Inferior parietal cortex (tissue), 1 donor: ENCODE results near the gene NPAS3.

Source experiments
- DNase-seq: peaks from one replicate; pipeline ENCODE4 v3.0.0-alpha.2; 2016; ENCODE audit errors: extremely low spot score

Gene NPAS3

GRCh38 chr14:33580231-33580749 is 641.6 kb downstream of the NPAS3 start:
- DNase-seq: no peak

- no peak for DNase-seq
Observed at GRCh38 chr14:33580841-33581240, 642.2 kb downstream of the NPAS3 start.

DNA sequence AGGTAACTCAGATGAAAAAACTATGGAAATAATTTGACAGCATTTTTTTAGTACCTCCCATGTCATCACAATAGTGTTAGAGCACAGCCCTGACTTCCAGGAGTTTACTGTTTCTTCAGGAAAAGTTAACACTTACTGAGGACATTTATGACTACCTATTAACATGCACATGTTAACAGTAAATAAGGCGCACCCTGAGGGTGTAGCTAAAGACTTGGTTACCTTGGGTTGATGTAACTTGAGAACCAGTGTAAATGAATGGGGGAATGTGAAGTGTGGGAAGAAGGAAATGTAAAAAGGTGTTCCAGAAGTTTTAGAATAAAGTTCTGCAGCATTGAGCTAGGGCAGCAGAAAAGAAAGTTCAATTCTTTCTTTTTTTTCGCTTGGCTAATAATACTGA is 646.0 kb downstream of the NPAS3 start:
- DNase-seq: no peak

- DNase-seq: no peak
Observed at GRCh38 chr14:33586806-33587205, 648.1 kb downstream of the NPAS3 start.

DNA sequence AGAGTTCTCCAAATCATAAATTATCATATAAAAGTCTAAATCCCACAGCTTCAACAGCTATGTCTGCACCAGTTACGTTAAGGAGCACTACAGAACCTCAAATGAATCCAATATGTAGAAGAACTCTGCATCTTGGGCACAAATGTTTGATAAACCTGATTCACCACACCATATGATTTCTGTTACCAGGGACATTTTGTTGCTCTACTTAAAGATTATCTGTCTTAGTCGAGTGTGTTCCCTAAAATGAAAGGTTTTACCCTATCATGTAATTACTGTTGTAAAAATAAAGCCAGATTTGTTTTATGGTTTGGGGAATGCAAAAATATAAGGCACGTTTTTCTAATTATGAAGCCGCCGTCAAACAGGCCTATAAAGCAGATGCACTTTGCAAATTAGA is 649.1 kb downstream of the NPAS3 start:
- DNase-seq: no peak

GRCh38 chr14:33588771-33589170 is 650.1 kb downstream of the NPAS3 start:
- no peak for DNase-seq

- DNase-seq: no peak
Observed at GRCh38 chr14:33589334-33589733, 650.7 kb downstream of the NPAS3 start.

- DNase-seq: no peak
Observed at GRCh38 chr14:33590891-33591630, 652.4 kb downstream of the NPAS3 start.

DNA sequence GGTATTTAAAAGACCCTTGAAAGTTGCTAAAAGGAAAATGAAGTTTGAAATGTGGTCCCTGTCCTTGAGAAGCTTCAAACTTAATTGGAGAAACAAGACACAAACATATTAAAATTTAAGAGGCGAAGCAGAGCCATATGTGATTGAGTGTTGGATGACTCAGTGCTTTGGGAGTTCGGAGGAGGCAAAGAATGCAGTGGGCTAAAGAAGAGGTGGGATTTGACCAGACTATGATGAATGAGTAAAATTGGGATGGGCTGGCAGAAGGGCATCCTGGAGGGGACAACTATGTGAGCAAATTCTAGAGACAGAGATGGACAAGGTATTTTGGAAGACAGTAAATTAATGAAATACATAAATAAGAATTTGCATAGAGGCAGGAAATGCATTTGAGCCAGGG is 653.6 kb downstream of the NPAS3 start:
- no peak for DNase-seq

GRCh38 chr14:33596211-33597080 is 657.8 kb downstream of the NPAS3 start:
- no peak for DNase-seq

GRCh38 chr14:33598582-33598981 is 659.9 kb downstream of the NPAS3 start:
- DNase-seq: no peak

DNA sequence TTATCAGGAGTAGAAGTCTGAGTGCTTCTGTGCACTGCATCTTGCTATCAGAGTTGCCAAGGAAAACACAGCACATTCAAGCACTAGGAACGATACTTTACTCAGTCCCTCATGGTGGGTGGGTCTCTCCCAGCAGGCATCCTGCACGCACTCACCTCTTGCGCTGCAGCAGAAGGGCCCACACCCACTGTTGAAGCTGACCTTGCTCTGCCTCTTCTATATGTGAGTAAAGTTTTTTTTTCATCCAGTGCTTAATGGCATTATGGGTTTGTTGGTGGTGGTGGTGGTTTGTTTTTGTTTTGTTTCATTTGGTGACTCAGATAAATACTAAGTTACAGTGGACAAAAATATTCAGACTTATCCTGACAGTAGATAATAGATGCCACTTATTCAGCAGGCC is 663.7 kb downstream of the NPAS3 start:
- no peak for DNase-seq

GRCh38 chr14:33606591-33606990 is 667.9 kb downstream of the NPAS3 start:
- DNase-seq: no peak

DNA sequence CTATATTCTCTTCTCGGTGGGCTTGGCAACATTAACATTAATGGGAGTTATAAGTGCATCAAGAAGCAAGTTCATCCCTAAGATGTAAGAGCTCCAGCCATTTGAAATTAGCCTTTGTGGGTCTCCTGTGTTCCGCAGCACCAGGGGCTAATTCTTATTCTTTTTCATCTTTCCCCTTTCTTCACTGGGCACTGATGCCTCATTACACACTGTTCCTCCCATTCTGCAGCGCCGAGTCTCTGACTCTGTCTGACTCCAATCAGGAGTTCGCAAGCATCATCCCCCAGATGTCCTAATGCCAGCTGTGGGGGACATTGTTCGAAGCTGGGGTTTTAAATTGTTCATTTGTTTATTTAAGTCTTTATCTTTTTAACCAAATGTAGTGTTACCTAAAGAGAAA is 670.9 kb downstream of the NPAS3 start:
- no peak for DNase-seq

DNA sequence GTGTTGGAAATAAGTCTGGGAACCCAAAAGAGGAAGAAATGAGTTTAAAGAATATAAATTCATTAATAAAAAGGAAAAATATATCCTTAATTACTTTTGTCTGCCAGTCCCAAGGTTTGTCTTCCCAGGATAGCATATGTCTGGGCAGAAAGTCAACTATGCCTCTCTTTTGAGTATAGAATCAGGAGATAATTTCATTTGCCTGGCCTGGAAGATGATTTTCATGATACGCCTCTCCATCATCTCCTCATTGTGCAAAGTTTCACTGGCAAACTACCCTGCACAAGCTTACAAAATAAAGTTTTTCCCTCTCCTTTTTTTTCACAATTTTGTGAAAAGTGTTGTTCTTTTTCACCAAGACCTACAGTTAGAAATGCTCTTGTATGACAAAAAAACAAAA is 671.4 kb downstream of the NPAS3 start:
- DNase-seq: no peak

- DNase-seq: no peak
Observed at GRCh38 chr14:33611405-33612196, 672.9 kb downstream of the NPAS3 start.

GRCh38 chr14:33612197-33612505 is 673.5 kb downstream of the NPAS3 start:
- no peak for DNase-seq

DNA sequence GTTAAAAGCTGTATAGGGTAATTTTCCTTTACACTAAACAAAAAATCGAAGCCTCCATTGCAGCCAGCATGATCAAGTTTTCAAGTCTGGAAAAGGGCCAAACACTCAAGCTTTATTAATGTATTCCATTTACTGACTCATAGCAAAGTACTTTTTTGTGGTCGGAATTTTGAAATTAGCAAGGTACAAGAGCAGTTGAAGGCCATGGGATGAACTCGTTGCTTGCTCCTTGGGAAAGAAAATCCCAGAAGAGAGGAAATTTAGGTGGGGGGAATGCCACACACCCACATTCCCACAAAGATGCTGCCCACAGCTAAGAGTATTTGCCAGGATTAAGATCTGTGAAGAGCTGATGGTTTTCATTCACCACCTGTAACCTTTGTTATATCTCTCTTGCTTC is 678.5 kb downstream of the NPAS3 start:
- DNase-seq: no peak

GRCh38 chr14:33618361-33619105 is 679.9 kb downstream of the NPAS3 start:
- DNase-seq: no peak

DNA sequence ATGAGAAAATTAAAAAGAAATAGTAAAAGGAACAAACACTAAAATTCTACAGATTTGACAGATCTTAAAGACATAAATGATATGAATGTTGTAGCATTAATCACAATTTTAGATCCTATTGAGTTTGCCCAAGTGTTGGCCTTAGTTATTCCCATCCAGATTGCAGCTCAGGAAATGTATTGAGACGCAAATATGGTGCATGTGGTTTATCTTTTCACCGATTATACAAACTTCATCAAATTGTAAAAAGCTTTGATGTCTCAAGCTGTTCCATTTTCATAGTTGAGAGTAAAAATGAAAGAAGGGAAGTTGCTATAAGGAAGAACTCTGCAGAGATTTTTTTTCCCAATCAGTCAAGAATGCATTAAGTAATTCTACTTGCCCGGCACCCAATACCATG is 683.8 kb downstream of the NPAS3 start:
- no peak for DNase-seq

GRCh38 chr14:33629792-33630191 is 691.1 kb downstream of the NPAS3 start:
- no peak for DNase-seq

- DNase-seq: no peak
Observed at GRCh38 chr14:33631021-33631420, 692.3 kb downstream of the NPAS3 start.
